ENCODE measurements around the gene NPLOC4.
"Not testable (repeated sequence)": the region's sequence is repeated elsewhere in the genome, so short reads cannot be mapped to it uniquely, and the experiment has no call there.

Gene NPLOC4

GRCh38 chr17:81586096-81586495, 50.8 kb downstream of the NPLOC4 start:
- Histone ChIP-seq H3K4me3 (replicated peaks; ENCODE audit: insufficient read depth, low read length) (no peak overlapping the region), H3K27ac (replicated peaks) (no peak overlapping the region), H3K27me3 (ENCODE audit: insufficient read depth, poor library complexity, severe bottlenecking) (no peaks in the 10 kb centered on the region)
- TF ChIP-seq CTCF (IDR thresholded peaks at IDR 0.05; ENCODE audit: insufficient read depth, low read length): no peak
- no peak for TF ChIP-seq SPI1 (IDR thresholded peaks at IDR 0.05; ENCODE audit: borderline replicate concordance, low read depth)
- TF ChIP-seq POLR2AphosphoS5 (IDR thresholded peaks at IDR 0.05; ENCODE audit: low read depth): no peak
- no peak for TF ChIP-seq REST (IDR thresholded peaks at IDR 0.05; ENCODE audit: insufficient replicate concordance, low read depth)
- TF ChIP-seq GABPA (IDR thresholded peaks at IDR 0.05; ENCODE audit: low read depth): no peak
- DNase-seq (ENCODE audit: low read depth in 1 of 2, low spot score in 1 of 2): no peak

- not testable (repeated sequence) for H3K4me3 ChIP-seq (replicated peaks; ENCODE audit: insufficient read depth, low read length); H3K27me3 ChIP-seq (ENCODE audit: insufficient read depth, poor library complexity, severe bottlenecking); H3K27ac ChIP-seq (replicated peaks); DNase-seq (ENCODE audit: low read depth in 1 of 2, low spot score in 1 of 2)
Measured at GRCh38 chr17:81584771-81585170, 52.1 kb downstream of the NPLOC4 start.

- no peak overlapping the region for H3K4me3 ChIP-seq (replicated peaks; ENCODE audit: insufficient read depth, low read length)
- no peak overlapping the region for H3K27ac ChIP-seq (replicated peaks)
- no peak for DNase-seq (ENCODE audit: low read depth in 1 of 2, low spot score in 1 of 2)
- H3K27me3 ChIP-seq (ENCODE audit: insufficient read depth, poor library complexity, severe bottlenecking): no peaks in the 10 kb centered on the region
- TF ChIP-seq REST (IDR thresholded peaks at IDR 0.05; ENCODE audit: insufficient replicate concordance, low read depth): no peak
- no peak for TF ChIP-seq CTCF (IDR thresholded peaks at IDR 0.05; ENCODE audit: insufficient read depth, low read length)
- no peak for TF ChIP-seq POLR2AphosphoS5 (IDR thresholded peaks at IDR 0.05; ENCODE audit: low read depth)
- TF ChIP-seq GABPA (IDR thresholded peaks at IDR 0.05; ENCODE audit: low read depth): no peak
- no peak for TF ChIP-seq SPI1 (IDR thresholded peaks at IDR 0.05; ENCODE audit: borderline replicate concordance, low read depth)
Measured at GRCh38 chr17:81583589-81584342, 53.1 kb downstream of the NPLOC4 start.

- no peak overlapping the region for H3K27ac ChIP-seq (replicated peaks)
Measured at GRCh38 chr17:81582749-81583148, 54.2 kb downstream of the NPLOC4 start.

More at GRCh38 chr17:81582749-81583148, 54.2 kb downstream of the NPLOC4 start:
- no peak for DNase-seq (ENCODE audit: low read depth in 1 of 2, low spot score in 1 of 2)
- no peak overlapping the region for H3K4me3 ChIP-seq (replicated peaks; ENCODE audit: insufficient read depth, low read length)
- TF ChIP-seq SPI1 (IDR thresholded peaks at IDR 0.05; ENCODE audit: borderline replicate concordance, low read depth) (no peak), CTCF (IDR thresholded peaks at IDR 0.05; ENCODE audit: insufficient read depth, low read length) (no peak), GABPA (IDR thresholded peaks at IDR 0.05; ENCODE audit: low read depth) (no peak), REST (IDR thresholded peaks at IDR 0.05; ENCODE audit: insufficient replicate concordance, low read depth) (no peak), POLR2AphosphoS5 (IDR thresholded peaks at IDR 0.05; ENCODE audit: low read depth) (no peak)
- no peaks in the 10 kb centered on the region for H3K27me3 ChIP-seq (ENCODE audit: insufficient read depth, poor library complexity, severe bottlenecking)

Measured in HL-60 (cell line).